ENCODE data around the gene U2SURP.
"Not testable (repeated sequence)": the region's sequence is repeated elsewhere in the genome, so short reads cannot be mapped to it uniquely, and the experiment has no call there.

U2SURP gene

DNA sequence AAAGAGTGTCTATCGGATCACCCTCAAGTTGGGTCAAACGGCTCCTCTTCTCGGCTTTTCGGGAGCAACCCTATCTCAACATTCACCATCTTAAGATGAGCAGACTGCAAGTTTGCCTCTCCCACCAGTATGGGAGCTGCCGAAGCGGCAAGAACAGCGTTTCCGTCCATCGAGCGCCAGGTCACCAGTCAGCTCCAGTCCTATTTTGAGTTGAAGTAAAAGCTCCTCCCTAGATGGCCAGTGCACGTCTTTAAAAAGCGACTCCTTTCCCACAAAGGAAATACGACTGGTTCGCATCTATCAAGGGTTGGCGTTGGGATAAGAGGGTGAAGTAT is 369 bp upstream of the U2SURP start:
- peak overlapping the region; percentile 85 for H3K27ac ChIP-seq (ENCODE audit: low read depth, low read length)
- H3K4me1 ChIP-seq (ENCODE audit: control insufficient read depth, insufficient read depth, low read length), result peaks cover 10% of the 10 kb centered on the region
- H3K4me3 ChIP-seq (ENCODE audit: low read length), result peak overlapping the region; percentile 88
- peak overlapping the region; percentile 74 for H3K9ac ChIP-seq (ENCODE audit: low read length)
- no peaks in the 10 kb centered on the region for H3K27me3 ChIP-seq (ENCODE audit: control insufficient read depth, insufficient read depth, low read length)
- no peaks in the 10 kb centered on the region for H3K36me3 ChIP-seq (ENCODE audit: control insufficient read depth, insufficient read depth, low read length)

DNA sequence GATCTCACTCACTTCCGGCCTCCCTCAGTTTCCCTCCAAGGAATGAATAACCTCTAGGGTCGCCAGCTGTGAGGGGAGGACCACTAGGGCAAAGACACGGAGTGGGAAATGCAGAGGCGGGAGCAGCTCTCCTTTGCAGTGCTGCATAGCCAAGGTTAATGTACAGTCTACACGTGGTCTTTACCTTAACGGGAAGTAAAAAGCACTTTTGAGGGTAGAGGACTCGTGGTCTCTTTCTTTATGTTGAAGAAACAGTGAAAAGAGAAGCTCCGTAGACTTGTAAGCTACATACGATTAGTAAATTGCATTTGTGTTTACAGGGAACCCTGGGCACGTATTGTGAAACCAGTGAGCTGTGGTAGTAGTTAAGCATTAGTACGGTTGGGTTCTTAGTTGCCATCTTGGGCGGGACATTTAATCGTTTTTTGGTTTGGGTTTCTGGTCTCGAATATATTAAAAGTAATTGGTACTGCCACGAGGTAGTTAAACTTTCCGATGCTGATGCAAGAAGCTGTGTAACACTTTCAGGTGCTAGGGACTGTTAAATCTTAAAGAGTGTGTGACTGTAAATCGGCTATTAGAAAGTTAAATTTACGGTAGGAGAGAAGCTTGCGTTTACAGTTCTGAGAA is 828 bp downstream of the U2SURP start:
- Histone ChIP-seq H3K9ac (ENCODE audit: low read length) (peak overlapping the region; percentile 79), H3K36me3 (ENCODE audit: control insufficient read depth, insufficient read depth, low read length) (no peaks in the 10 kb centered on the region), H3K4me1 (ENCODE audit: control insufficient read depth, insufficient read depth, low read length) (peaks cover 10% of the 10 kb centered on the region), H3K27me3 (ENCODE audit: control insufficient read depth, insufficient read depth, low read length) (no peaks in the 10 kb centered on the region), H3K27ac (ENCODE audit: low read depth, low read length) (peak overlapping the region; percentile 85), H3K4me3 (ENCODE audit: low read length) (peak overlapping the region; percentile 88)

DNA sequence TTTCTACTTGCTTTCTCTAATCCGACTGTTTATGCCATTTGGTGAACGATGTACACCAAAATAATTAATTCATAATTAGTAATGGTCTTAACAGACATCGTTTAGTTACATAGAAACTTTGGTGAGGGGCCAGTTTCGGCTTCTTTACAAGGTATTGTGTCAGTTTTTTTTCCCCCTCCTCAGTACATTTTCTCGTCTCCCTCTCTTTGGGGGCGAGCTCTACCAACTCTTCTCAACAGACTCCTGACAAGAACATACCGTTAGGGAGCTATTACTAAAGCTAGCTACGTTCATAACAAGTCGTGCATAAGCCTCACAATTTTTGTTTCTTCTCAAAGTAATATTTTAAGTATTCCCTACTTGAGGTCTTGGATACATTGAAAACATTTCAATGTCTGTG is 1.4 kb downstream of the U2SURP start:
- Histone ChIP-seq H3K4me3 (ENCODE audit: low read length) (peak overlapping the region; percentile 88), H3K27ac (ENCODE audit: low read depth, low read length) (no peak overlapping the region), H3K9ac (ENCODE audit: low read length) (no peak overlapping the region), H3K4me1 (ENCODE audit: control insufficient read depth, insufficient read depth, low read length) (peaks cover 10% of the 10 kb centered on the region), H3K27me3 (ENCODE audit: control insufficient read depth, insufficient read depth, low read length) (no peaks in the 10 kb centered on the region), H3K36me3 (ENCODE audit: control insufficient read depth, insufficient read depth, low read length) (no peaks in the 10 kb centered on the region)

DNA sequence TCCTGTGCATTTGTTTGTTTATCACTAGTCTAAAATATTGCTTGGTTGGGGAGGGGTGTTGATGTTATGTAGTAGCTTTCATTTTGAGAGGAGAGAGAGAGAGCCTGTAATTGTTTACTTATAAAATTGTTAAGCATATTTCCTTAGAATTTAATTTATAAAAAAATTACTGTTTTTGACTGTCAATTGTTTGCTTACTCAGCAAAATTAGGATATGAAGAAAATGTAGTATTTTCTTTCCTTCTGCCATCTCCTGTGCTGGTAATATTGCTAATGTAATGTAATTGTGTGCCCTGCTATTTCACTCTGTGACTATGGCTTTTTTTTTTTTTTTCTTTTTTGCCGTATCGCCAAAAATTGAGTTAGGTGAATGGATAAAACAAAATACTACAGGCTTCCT is 3.5 kb downstream of the U2SURP start:
- Histone ChIP-seq H3K36me3 (ENCODE audit: control insufficient read depth, insufficient read depth, low read length) (no peaks in the 10 kb centered on the region), H3K9ac (ENCODE audit: low read length) (no peak overlapping the region), H3K4me1 (ENCODE audit: control insufficient read depth, insufficient read depth, low read length) (peaks cover 10% of the 10 kb centered on the region), H3K4me3 (ENCODE audit: low read length) (no peak overlapping the region), H3K27me3 (ENCODE audit: control insufficient read depth, insufficient read depth, low read length) (no peaks in the 10 kb centered on the region), H3K27ac (ENCODE audit: low read depth, low read length) (no peak overlapping the region)

DNA sequence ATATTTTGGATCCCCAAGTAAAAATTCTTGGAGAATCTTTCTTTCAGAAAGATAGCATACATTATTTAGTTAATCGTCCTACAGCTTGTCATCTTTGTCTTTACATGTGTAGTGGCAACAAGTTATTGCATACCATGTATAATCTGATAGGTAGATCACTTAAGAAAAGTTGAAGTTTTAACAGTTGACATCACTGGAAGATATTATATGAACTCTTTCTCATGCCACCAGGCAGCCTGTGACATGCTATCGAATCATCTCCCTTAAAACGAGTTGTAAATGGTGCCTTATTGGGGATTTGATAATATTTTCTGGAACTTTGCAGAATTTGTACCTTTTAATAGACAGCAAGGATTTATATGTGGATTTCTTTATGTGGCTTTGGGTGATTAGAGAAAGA is 8.7 kb downstream of the U2SURP start:
- no peak overlapping the region for H3K4me3 ChIP-seq (ENCODE audit: low read length)
- no peak overlapping the region for H3K9ac ChIP-seq (ENCODE audit: low read length)
- H3K27me3 ChIP-seq (ENCODE audit: control insufficient read depth, insufficient read depth, low read length), result no peaks in the 10 kb centered on the region
- peaks cover 2% of the 10 kb centered on the region for H3K36me3 ChIP-seq (ENCODE audit: control insufficient read depth, insufficient read depth, low read length)
- peaks cover 2% of the 10 kb centered on the region for H3K4me1 ChIP-seq (ENCODE audit: control insufficient read depth, insufficient read depth, low read length)
- no peak overlapping the region for H3K27ac ChIP-seq (ENCODE audit: low read depth, low read length)

DNA sequence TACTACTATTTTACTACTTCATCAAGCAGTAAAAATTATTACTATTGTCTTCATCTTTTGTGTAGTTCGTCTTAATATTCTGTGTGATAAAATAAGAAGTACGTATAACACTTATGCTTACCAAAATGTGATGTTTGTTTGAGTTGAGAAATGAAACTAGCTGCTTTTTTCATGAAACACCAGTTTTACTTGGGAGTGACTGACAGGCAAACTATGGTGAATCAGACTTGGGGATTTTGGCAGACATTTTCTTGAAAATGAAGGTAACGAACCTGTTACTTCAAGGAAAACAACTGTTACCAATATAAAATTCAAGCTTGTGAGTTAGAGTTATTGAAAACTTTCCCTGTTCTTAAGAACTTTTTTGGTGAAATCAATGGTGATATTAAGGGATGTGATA is 10.3 kb downstream of the U2SURP start:
- Histone ChIP-seq H3K9ac (ENCODE audit: low read length) (no peak overlapping the region), H3K27ac (ENCODE audit: low read depth, low read length) (no peak overlapping the region), H3K4me3 (ENCODE audit: low read length) (no peak overlapping the region), H3K27me3 (ENCODE audit: control insufficient read depth, insufficient read depth, low read length) (no peaks in the 10 kb centered on the region), H3K4me1 (ENCODE audit: control insufficient read depth, insufficient read depth, low read length) (peaks cover 2% of the 10 kb centered on the region), H3K36me3 (ENCODE audit: control insufficient read depth, insufficient read depth, low read length) (peaks cover 2% of the 10 kb centered on the region)

DNA sequence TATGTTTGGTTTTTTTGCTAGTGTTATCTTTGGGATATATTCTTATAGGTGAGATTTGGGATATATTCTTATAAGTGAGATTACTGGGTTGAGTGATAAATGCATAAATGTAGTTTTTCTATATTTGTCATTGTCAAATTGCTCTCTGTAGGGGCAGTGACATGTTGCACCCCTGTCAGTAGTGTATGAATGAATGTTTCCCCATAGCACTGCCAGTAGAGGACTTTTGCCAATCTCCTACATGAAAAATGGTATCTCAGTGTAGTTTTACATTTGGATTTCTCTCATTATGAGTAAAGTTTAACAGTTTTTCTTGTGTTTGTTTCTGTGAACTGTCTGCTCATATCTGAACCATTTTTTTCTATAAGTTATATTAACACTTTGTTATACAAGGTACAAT is 13.6 kb downstream of the U2SURP start:
- peaks cover 8% of the 10 kb centered on the region for H3K36me3 ChIP-seq (ENCODE audit: control insufficient read depth, insufficient read depth, low read length)

DNA sequence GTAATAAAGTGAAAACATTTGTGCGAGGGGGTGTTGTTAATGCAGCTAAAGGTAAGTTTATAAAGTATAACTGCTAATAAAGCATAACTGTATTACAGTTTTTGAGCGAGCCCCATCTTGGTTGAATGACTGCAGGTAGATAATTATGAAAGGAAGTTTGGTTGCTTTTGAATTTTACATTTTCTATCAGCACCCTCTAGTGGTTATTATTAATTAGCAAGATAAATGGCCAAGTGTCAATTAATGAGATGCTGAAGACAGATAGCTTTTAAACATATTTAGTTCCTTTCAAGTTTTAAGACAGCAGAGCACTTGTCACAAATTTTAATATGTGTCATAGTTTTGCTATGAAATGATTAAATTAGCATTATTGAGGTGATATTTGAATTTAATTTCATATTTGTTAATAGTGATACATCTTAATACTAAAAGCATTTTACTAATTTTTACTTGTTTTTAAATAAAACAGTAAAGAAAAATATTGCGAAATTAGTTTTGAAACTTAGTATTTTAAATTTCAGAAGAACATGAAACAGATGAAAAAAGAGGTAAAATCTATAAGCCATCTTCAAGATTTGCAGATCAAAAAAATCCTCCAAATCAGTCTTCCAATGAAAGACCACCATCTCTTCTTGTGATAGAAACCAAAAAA is 15.1 kb downstream of the U2SURP start:
- no peak overlapping the region for H3K27ac ChIP-seq (ENCODE audit: low read depth, low read length)

More for the DNA sequence above, 13.6 kb downstream of the U2SURP start:
- H3K4me1 ChIP-seq (ENCODE audit: control insufficient read depth, insufficient read depth, low read length), result peaks cover 2% of the 10 kb centered on the region
- H3K27ac ChIP-seq (ENCODE audit: low read depth, low read length), result no peak overlapping the region
- no peak overlapping the region for H3K4me3 ChIP-seq (ENCODE audit: low read length)
- no peak overlapping the region for H3K9ac ChIP-seq (ENCODE audit: low read length)
- H3K27me3 ChIP-seq (ENCODE audit: control insufficient read depth, insufficient read depth, low read length), result no peaks in the 10 kb centered on the region

DNA sequence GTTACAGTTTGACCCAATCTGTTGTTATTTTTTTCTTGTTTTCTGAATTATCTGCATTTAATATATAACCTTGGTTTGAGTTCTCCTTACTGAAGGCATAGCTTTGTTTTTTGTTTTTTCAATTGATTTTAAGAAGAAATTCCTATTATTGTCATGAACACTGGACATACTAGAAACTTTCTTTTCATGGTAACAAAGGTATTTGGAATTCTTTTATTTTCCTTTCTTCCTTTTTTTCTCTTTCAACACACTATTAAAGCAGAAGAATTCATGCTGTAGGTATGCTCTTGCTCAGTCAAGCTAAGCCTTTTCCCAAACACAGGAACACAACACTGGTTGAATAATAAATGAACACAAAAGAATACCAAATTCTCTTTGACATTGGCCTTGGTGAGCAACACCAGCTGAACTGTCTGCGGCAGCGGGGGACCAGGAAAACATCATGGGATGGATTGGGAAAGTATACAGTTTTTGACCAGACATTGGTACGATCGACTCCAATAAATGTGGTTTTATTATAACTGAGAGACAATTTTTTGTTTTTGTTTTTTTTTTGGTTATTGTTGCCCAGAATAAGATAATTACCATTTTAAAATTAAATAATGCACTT is 23.1 kb downstream of the U2SURP start:
- Histone ChIP-seq H3K4me1 (ENCODE audit: control insufficient read depth, insufficient read depth, low read length) (no peaks in the 10 kb centered on the region), H3K27ac (ENCODE audit: low read depth, low read length) (no peak overlapping the region), H3K36me3 (ENCODE audit: control insufficient read depth, insufficient read depth, low read length) (peaks cover 14% of the 10 kb centered on the region), H3K27me3 (ENCODE audit: control insufficient read depth, insufficient read depth, low read length) (no peaks in the 10 kb centered on the region), H3K9ac (ENCODE audit: low read length) (no peak overlapping the region), H3K4me3 (ENCODE audit: low read length) (no peak overlapping the region)

More for the DNA sequence above, 15.1 kb downstream of the U2SURP start:
- no peaks in the 10 kb centered on the region for H3K27me3 ChIP-seq (ENCODE audit: control insufficient read depth, insufficient read depth, low read length)
- H3K36me3 ChIP-seq (ENCODE audit: control insufficient read depth, insufficient read depth, low read length), result peaks cover 16% of the 10 kb centered on the region
- no peak overlapping the region for H3K9ac ChIP-seq (ENCODE audit: low read length)
- H3K4me1 ChIP-seq (ENCODE audit: control insufficient read depth, insufficient read depth, low read length), result no peaks in the 10 kb centered on the region
- H3K4me3 ChIP-seq (ENCODE audit: low read length), result no peak overlapping the region

DNA sequence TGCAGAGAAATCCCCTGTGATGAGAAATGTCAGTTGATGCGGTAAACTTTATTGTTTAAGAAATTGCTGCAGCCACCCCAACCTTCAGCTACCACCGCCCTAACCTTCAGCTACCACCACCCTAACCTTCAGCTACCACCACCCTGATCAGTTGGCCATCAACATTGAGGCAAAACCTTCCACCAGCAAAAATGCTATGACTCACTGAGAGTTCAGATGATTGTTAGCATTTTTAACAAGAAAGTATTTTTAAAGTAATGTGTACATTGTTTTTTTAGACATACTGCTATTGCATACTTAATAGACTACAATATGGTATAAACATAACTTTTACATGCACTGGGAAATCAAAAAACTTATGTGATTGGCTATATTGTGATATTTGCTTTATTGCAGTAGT is 30.0 kb downstream of the U2SURP start:
- H3K4me1 ChIP-seq (ENCODE audit: control insufficient read depth, insufficient read depth, low read length), result no peaks in the 10 kb centered on the region
- H3K4me3 ChIP-seq (ENCODE audit: low read length), result no peak overlapping the region
- no peak overlapping the region for H3K9ac ChIP-seq (ENCODE audit: low read length)
- no peaks in the 10 kb centered on the region for H3K27me3 ChIP-seq (ENCODE audit: control insufficient read depth, insufficient read depth, low read length)
- no peak overlapping the region for H3K27ac ChIP-seq (ENCODE audit: low read depth, low read length)
- peaks cover 2% of the 10 kb centered on the region for H3K36me3 ChIP-seq (ENCODE audit: control insufficient read depth, insufficient read depth, low read length)

DNA sequence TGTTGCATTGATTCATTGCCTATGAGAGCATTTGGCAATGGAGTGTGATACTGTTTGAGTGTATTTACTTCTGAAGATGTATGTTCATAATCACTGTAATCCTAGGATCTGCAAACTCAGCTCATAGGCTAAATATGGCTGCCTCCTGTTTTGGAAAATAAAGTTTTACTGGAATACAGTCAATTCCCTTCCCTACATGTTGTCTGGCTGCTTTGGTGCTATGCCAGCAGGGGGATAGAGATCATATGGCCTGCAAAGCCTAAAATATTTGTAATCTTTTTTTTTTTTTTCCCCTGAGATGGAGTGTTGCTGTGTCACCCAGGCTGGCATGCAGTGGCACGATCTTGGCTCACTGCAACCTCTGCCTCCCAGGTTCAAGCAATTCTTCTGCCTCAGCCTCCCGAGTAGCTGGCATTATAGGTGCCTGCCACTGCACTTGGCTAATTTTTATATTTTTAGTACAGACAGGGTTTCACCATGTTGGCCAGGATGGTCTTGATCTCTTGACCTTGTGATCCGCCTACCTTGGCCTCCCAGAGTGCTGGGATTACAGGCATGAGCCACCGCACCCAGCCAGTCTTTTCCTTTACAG is 30.5 kb downstream of the U2SURP start:
- H3K27ac ChIP-seq (ENCODE audit: low read depth, low read length); H3K36me3 ChIP-seq (ENCODE audit: control insufficient read depth, insufficient read depth, low read length); H3K4me1 ChIP-seq (ENCODE audit: control insufficient read depth, insufficient read depth, low read length); H3K4me3 ChIP-seq (ENCODE audit: low read length); H3K9ac ChIP-seq (ENCODE audit: low read length); H3K27me3 ChIP-seq (ENCODE audit: control insufficient read depth, insufficient read depth, low read length): not testable (repeated sequence)

DNA sequence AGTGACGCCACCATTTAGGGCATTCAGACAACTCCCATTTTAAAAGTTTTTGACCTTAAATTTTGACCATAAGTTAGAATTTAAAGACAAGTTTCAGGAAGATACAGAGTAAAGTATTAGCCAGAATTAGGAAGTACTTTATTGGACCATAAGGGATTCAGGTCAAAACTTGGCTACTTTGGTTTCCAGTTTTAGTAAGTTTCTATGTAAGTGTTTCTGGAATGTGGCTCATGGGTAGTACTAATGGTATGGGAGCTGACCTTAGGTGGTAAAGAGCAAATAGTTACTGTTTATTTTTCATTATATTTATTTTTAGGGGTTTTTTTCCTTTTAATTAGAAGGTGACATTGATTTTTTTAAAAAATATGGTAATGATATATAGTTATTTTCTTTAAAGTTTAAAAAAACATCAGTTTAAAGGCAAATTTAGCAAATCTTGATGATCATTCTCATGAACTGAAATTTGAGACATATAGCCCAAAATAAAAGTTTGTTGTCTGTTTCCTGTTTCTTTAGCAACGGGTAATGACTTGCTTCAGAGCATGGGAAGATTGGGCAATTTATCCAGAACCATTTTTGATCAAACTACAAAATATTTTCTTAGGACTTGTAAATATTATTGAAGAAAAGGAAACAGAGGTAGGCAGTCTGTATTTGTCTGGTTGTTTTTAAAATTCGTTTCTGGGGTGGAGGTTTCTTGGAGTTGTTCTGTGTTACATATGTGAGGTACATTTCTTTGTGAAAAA is 34.3 kb downstream of the U2SURP start:
- H3K9ac ChIP-seq (ENCODE audit: low read length), result no peak overlapping the region
- peaks cover 4% of the 10 kb centered on the region for H3K36me3 ChIP-seq (ENCODE audit: control insufficient read depth, insufficient read depth, low read length)
- no peaks in the 10 kb centered on the region for H3K4me1 ChIP-seq (ENCODE audit: control insufficient read depth, insufficient read depth, low read length)
- no peak overlapping the region for H3K4me3 ChIP-seq (ENCODE audit: low read length)
- no peak overlapping the region for H3K27ac ChIP-seq (ENCODE audit: low read depth, low read length)
- no peaks in the 10 kb centered on the region for H3K27me3 ChIP-seq (ENCODE audit: control insufficient read depth, insufficient read depth, low read length)

Data from rectal smooth muscle tissue (tissue), 1 donor.